ENCODE results near the gene KRT82. TPM values are rescaled to one million over a fixed set of nuclear protein-coding genes. Genes with fewer than 3 reads are reported as not detected.

KRT82 gene
- total RNA-seq, 2 experiments from 2014 or later = not detected

DNA sequence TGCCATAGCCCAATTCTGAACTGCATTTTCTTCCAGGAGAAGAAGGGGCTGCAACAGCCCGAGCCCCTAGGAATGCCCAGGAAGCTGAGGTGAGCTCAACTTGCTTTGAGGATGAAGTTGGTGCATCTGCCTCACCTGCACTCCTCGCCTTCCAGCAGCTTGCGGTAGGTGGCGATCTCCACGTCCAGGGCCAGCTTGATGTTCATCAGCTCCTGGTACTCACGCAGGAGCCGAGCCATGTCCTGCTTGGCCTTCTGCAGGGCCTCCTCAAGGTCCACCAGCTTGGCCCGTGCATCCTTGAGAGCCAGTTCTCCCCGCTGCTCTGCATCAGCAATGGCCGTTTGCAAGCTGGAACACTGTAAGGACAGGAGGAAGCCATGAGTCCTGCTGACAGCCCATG is 22.0 kb upstream of the KRT82 start:
- no peaks in the 10 kb centered on the region for H3K4me1 Mint-ChIP-seq
- no peaks in the 10 kb centered on the region for H3K9me3 Mint-ChIP-seq
- no peak for DNase-seq
- peaks cover 21% of the 10 kb centered on the region for H3K27me3 Mint-ChIP-seq
- H3K27ac Mint-ChIP-seq = no peak overlapping the region
- ChIA-PET CTCF (interaction anchor here (1.2 kb wide), 1 partner anchor 33 kb away, joined by 3 read pairs; no protein-coding TSS in a partner anchor), POLR2A (no interaction called here)
- no peak overlapping the region for H3K4me3 Mint-ChIP-seq
- H3K36me3 Mint-ChIP-seq (ENCODE audit: low read depth) = no peaks in the 10 kb centered on the region

DNA sequence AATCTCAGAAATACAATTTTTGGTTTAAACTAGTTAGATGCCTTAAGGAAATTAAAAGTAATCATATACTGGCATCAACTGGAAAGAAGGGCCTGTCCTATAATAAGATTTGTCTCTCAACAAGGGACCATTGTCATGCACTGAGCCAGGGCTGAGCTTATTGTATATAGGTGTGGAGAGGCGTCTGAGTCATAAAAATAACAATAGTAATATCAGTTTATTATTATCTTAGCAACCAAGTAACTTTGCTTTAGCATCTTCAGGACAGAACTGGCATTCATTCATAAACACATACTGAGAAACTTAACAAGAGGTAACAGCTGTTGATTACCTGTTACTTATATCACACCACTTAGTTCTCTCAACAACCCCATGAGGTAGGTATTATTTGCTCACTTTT is 20.9 kb upstream of the KRT82 start:
- POLR2A ChIA-PET = no interaction called here
- CTCF ChIA-PET = interaction anchor here (1.0 kb wide), 1 partner anchor 54 kb away, joined by 3 read pairs; no protein-coding TSS in a partner anchor
- Mint-ChIP-seq H3K36me3 (ENCODE audit: low read depth) (no peaks in the 10 kb centered on the region), H3K4me1 (no peaks in the 10 kb centered on the region), H3K27ac (no peak overlapping the region), H3K9me3 (no peaks in the 10 kb centered on the region), H3K4me3 (no peak overlapping the region), H3K27me3 (peaks cover 22% of the 10 kb centered on the region)
- no peak for DNase-seq

DNA sequence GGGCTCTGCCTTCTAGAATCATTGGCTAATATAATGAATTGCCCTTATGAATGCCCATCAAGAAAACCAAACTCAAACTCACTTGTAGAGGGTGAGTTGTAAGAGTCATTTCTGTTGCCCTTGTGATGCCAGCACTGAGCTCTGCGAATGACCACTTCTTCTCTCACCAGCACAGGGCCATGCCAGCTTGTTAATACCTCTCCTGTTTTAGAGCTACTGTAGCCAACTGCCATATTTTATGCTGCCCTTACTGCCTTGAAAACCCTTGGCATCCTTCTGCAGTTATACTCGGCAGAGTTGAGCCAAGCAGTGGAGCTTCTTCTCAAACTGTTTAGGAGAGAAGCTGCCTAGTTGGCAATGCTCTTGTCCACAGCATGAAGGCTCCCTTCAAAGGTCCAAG is 19.9 kb upstream of the KRT82 start:
- no peak for DNase-seq
- ChIA-PET POLR2A (no interaction called here), CTCF (no interaction called here)
- Mint-ChIP-seq H3K4me3 (no peak overlapping the region), H3K36me3 (ENCODE audit: low read depth) (no peaks in the 10 kb centered on the region), H3K27ac (no peak overlapping the region), H3K27me3 (peaks cover 22% of the 10 kb centered on the region), H3K4me1 (no peaks in the 10 kb centered on the region), H3K9me3 (no peaks in the 10 kb centered on the region)

DNA sequence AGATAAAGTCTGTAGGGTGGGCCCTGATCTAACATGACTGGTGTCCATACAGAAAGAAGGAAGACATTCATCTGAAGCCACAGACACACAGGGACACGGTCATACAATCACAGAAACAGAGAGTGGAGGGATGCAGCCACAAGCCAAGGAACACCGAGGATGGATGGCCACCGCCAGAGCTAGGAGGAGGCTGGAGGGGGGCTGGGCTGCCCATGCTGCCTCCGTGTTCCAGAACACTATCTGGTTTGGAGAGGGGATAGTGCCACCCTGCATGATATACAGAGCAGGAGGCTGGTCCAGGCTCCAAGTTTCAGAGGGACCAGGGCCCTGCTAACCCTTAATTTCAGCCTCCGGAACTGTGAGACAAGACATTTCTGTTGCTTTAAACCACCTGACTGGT is 19.3 kb upstream of the KRT82 start:
- no peak overlapping the region for H3K4me3 Mint-ChIP-seq
- H3K9me3 Mint-ChIP-seq = no peaks in the 10 kb centered on the region
- no peak overlapping the region for H3K27ac Mint-ChIP-seq
- no peaks in the 10 kb centered on the region for H3K4me1 Mint-ChIP-seq
- ChIA-PET POLR2A (no interaction called here), CTCF (no interaction called here)
- no peaks in the 10 kb centered on the region for H3K36me3 Mint-ChIP-seq (ENCODE audit: low read depth)
- DNase-seq = no peak
- H3K27me3 Mint-ChIP-seq = peaks cover 24% of the 10 kb centered on the region

DNA sequence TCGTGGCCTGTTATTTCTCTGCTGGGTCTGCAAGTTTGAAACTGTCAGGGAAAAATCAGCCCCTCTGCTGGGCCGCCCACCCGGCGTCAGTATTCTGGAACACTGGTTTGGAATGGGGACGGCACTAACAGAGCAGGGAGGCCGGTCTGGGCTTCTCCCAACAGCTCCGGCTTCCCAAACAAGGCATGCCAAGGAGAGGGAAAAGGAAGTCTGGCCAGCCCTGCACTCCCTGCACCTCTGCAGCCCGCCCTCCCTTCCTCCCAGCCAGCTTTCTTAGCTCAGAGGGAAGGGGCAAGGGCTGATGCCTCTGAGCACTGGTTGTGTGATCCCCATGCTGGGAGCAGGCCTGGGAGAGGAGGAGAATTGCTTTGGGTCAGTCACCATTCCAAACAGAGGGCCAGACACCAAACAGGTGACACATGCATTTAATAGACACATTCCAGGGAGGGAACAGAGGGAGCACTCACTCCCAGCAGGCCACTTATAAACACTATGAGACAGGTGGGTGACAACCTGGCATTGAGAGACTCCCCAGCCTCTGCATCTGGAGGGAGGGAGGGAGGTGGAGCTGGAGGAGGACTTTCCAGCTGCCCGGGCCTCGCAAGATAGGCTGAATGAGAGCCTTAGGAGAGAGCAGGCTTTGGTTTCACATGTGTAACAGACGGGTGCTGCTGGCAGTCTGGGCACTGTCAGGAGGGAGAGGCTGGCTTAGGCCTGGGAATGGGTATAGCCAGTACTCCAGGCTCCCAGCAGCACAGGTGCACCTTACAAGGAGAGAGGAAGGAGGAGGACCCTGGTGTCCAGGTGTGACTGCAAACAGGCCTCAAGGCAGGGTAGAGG is 17.7 kb upstream of the KRT82 start:
- ChIA-PET POLR2A (no interaction called here), CTCF (no interaction called here)
- no peak for DNase-seq
- Mint-ChIP-seq H3K9me3 (no peaks in the 10 kb centered on the region), H3K4me1 (no peaks in the 10 kb centered on the region), H3K36me3 (ENCODE audit: low read depth) (no peaks in the 10 kb centered on the region), H3K27me3 (peaks cover 25% of the 10 kb centered on the region), H3K4me3 (no peak overlapping the region), H3K27ac (no peak overlapping the region)

DNA sequence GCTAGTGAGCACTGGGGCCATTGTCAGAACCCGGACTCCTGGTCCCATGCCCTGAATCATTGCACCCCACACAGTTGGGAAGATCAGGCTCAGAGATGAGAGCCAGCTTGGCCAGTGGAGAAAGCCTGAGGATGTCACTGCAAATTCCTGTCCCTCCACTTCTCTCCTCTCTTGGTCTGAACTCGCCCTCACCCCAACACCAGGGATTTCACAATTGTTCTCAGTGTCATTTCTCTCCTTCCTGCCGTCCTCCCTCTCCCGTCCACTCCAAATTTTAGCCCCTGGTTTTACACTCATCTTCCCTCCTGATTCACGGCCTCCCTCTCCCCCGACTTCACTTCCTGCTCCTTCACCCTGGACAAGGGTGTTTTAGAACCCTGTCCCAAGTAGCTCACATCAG is 16.9 kb upstream of the KRT82 start:
- Mint-ChIP-seq H3K27ac (no peak overlapping the region), H3K4me1 (no peaks in the 10 kb centered on the region), H3K27me3 (peaks cover 18% of the 10 kb centered on the region), H3K36me3 (ENCODE audit: low read depth) (no peaks in the 10 kb centered on the region), H3K4me3 (no peak overlapping the region), H3K9me3 (no peaks in the 10 kb centered on the region)
- DNase-seq = no peak
- POLR2A ChIA-PET = no interaction called here
- CTCF ChIA-PET = no interaction called here

DNA sequence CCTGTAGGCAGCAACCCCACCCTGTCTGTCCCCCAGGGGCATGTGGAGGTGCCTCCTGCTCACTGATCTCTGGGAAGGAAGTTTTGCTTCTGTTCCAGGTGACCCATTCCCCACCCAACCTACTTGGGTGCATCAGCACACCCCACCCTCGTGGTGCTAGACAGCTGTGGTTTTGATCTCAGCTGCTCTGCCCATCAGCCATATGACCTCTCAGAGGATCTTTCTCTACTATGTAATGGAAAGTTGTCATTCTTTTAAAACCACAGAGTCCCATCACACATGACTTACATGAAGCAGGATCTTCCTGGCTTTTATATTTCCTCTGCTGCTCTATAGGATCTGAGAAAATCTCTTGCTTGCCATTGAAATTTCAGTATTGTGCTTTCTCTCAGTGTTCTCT is 13.5 kb upstream of the KRT82 start:
- Mint-ChIP-seq H3K9me3 (no peaks in the 10 kb centered on the region), H3K27ac (no peak overlapping the region), H3K27me3 (peaks cover 22% of the 10 kb centered on the region), H3K4me3 (no peak overlapping the region), H3K4me1 (peaks cover 3% of the 10 kb centered on the region), H3K36me3 (ENCODE audit: low read depth) (no peaks in the 10 kb centered on the region)
- DNase-seq = no peak
- POLR2A ChIA-PET = no interaction called here
- CTCF ChIA-PET = no interaction called here

DNA sequence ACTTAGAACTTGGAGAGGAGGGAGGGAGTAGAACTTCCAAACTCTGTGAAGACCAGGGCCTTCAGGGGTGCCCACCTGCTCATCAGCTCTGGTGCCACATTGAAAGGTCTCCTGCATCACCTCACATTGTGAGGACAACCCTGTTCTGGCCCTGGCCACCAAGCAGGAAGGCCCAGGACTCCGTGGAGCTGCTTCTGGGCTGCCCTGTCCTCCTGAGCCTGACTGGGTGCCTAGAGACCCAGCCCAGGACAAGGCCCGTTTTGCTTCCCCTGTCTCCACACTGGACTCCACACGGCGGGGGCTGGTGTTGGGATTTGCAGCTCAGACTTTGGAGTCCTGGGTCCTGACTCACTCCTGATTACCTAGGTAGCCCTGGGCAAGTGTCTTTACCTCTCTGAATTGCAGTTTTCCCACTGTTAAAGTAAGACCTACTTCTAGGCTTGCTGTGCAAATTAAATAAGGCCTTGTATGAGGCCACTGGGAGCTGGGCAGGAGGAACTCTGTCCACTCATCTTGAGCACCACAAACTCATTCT is 12.5 kb upstream of the KRT82 start:
- no peak overlapping the region for H3K27ac Mint-ChIP-seq
- H3K4me3 Mint-ChIP-seq = no peak overlapping the region
- no peak for DNase-seq
- H3K27me3 Mint-ChIP-seq = peaks cover 22% of the 10 kb centered on the region
- no peaks in the 10 kb centered on the region for H3K9me3 Mint-ChIP-seq
- ChIA-PET POLR2A (no interaction called here), CTCF (no interaction called here)
- peaks cover 3% of the 10 kb centered on the region for H3K4me1 Mint-ChIP-seq
- H3K36me3 Mint-ChIP-seq (ENCODE audit: low read depth) = no peaks in the 10 kb centered on the region

DNA sequence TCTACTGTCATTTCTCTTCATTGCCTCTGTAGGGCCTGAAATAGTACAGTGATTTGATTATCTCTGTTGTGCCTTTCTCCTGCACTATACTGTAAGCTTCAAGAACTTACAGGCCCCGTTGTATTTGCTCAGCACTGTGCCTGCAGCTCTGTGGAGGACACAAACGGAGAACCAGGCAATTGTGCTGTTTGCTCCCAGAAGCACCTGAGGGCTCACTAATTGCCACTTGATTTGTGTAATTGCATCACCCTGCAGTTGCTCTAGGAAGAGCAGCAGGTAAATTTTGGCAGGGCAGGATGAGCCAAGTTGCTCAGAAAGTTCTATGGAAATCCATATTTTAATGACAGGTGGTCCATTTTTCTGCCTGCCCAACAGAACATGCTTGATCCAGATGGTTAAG is 11.6 kb upstream of the KRT82 start:
- Mint-ChIP-seq H3K27me3 (peaks cover 22% of the 10 kb centered on the region), H3K27ac (no peak overlapping the region), H3K36me3 (ENCODE audit: low read depth) (no peaks in the 10 kb centered on the region), H3K4me1 (peaks cover 3% of the 10 kb centered on the region), H3K9me3 (no peaks in the 10 kb centered on the region), H3K4me3 (no peak overlapping the region)
- CTCF ChIA-PET = no interaction called here
- POLR2A ChIA-PET = no interaction called here
- no peak for DNase-seq

DNA sequence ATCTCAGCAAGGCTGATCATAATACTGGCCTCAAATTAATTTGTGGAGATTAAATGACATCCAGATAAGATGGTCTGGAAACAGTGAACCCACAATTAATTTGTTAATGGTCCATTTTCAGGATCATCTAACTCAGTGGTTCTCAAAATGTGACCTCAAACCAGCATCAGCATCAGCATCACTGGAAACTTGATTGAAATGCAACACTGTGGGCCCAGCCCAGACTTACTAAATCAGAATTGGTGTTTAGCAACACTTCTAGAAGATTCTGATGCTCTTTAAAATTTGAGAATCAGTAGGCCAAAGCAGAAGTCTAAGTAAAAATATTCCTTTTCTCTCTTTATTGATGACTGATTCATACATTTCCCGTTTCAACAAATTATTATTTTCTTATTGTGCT is 10.7 kb upstream of the KRT82 start:
- ChIA-PET CTCF (no interaction called here), POLR2A (no interaction called here)
- Mint-ChIP-seq H3K4me3 (no peak overlapping the region), H3K9me3 (no peaks in the 10 kb centered on the region), H3K36me3 (ENCODE audit: low read depth) (no peaks in the 10 kb centered on the region), H3K4me1 (peaks cover 3% of the 10 kb centered on the region), H3K27ac (no peak overlapping the region), H3K27me3 (peaks cover 16% of the 10 kb centered on the region)
- DNase-seq = no peak

DNA sequence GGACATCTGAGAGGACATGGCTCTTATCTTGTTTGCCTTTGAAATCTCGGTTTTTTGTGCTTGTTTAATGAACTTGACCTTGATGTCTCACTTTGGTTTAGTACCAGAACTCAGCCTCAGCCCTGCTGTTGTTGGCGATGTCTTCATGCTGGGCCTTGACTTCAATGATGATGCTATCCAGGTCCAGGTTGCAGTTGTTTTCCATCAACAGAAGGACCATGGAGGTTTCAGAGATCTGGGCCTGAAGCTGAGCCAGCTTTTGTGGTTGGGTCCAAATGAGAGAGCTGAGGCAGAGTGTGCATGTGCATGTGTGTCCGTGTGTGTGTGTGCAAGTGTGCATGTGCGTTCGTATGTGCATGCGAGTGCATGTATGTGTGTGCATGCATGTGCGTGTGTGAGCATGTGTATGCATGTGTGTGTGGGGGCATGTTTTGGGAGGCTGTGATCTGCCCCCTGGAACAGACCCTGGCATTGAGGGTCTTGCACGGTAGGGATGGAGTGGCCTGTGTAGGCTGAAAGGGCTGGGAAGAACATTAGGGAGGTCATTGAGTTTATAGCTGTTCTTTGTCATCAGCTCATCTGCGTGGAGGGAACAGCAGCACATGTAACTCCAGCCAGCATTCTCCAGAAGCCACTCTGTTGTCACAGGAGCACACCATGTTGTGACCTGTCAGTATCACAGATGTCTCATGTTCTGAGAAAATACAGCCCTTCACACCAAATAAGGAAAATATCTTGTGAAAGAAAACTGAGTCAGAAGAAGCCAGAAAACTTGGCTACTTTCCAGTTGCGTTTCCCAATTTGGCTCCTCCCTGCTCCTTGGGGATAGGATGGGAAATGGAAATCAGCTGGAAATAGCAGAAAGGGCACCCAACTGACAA is 10.0 kb upstream of the KRT82 start:
- Mint-ChIP-seq H3K4me1 (peaks cover 3% of the 10 kb centered on the region), H3K9me3 (no peaks in the 10 kb centered on the region), H3K27me3 (peaks cover 14% of the 10 kb centered on the region), H3K4me3 (no peak overlapping the region), H3K36me3 (ENCODE audit: low read depth) (no peaks in the 10 kb centered on the region), H3K27ac (no peak overlapping the region)
- DNase-seq = no peak
- POLR2A ChIA-PET = no interaction called here
- CTCF ChIA-PET = no interaction called here

DNA sequence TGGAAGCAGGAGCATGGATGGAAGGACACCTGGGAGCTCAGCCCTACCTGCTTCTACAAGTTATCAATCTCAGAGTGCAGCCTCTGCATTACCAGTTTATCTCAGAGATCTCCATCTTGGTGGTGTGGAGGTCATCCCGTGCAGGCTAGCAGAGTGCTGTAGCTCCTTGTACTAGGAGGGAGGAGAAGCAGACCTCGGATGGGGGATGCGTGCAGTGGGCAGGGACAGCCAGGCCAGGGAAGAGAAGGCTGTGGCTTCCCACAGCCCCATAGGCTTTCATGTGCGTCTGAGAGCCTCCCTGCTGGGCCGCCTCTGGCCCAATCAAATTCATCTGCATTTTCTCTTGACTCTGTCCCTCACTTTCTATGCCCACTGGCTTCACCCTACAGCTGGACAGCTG is 8.8 kb upstream of the KRT82 start:
- Mint-ChIP-seq H3K4me3 (no peak overlapping the region), H3K9me3 (no peaks in the 10 kb centered on the region), H3K4me1 (peaks cover 3% of the 10 kb centered on the region), H3K27me3 (peaks cover 9% of the 10 kb centered on the region), H3K36me3 (ENCODE audit: low read depth) (no peaks in the 10 kb centered on the region), H3K27ac (no peak overlapping the region)
- ChIA-PET POLR2A (no interaction called here), CTCF (no interaction called here)
- DNase-seq = no peak

DNA sequence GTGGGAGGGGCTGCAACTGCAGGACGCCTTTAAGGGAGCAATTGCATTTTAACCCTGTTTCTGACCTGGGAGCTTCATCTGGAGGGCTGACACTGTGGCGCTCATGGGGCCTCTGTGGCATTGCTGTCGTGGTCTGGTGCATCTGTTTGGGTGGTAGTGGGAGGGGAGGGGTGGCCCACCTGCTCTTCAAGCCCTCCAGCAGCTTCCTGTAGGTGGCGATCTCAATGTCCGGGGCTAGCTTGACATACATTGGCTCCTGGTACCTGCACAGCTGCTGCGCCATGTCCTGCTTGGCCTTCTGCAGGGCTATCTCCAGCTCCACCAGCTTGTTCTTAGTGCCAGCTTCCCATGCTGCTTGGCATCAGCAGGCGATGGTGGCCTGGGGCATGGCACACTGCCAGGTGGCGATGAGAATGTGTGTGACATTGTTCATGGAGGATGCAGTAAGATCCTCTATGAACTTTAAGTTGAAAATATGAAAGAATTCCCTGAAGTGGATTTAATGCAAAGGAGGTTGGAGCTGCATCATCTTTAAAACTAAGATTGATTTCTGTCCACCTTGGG is 7.7 kb upstream of the KRT82 start:
- DNase-seq = no peak
- H3K4me1 Mint-ChIP-seq = peaks cover 3% of the 10 kb centered on the region
- no peak overlapping the region for H3K4me3 Mint-ChIP-seq
- H3K9me3 Mint-ChIP-seq = no peaks in the 10 kb centered on the region
- H3K36me3 Mint-ChIP-seq (ENCODE audit: low read depth) = no peaks in the 10 kb centered on the region
- peaks cover 6% of the 10 kb centered on the region for H3K27me3 Mint-ChIP-seq
- ChIA-PET CTCF (interaction anchor here (0.5 kb wide), 1 partner anchor 484 kb away, joined by 3 read pairs; no protein-coding TSS in a partner anchor), POLR2A (no interaction called here)
- H3K27ac Mint-ChIP-seq = no peak overlapping the region

Data from activated CD4-positive, alpha-beta memory T cell treated with anti-CD3 and anti-CD28 coated beads, Interleukin-2, amount 10 ng/mL, durations not matched to agents 7 days and 5 days (primary cell).